ENCODE results near the gene WDR90. TPM values are rescaled to one million over a fixed set of nuclear protein-coding genes. Genes with fewer than 3 reads are reported as not detected.

The WDR90 gene
- total RNA-seq, 1 experiment from 2014 or later: 38.3 TPM

DNA sequence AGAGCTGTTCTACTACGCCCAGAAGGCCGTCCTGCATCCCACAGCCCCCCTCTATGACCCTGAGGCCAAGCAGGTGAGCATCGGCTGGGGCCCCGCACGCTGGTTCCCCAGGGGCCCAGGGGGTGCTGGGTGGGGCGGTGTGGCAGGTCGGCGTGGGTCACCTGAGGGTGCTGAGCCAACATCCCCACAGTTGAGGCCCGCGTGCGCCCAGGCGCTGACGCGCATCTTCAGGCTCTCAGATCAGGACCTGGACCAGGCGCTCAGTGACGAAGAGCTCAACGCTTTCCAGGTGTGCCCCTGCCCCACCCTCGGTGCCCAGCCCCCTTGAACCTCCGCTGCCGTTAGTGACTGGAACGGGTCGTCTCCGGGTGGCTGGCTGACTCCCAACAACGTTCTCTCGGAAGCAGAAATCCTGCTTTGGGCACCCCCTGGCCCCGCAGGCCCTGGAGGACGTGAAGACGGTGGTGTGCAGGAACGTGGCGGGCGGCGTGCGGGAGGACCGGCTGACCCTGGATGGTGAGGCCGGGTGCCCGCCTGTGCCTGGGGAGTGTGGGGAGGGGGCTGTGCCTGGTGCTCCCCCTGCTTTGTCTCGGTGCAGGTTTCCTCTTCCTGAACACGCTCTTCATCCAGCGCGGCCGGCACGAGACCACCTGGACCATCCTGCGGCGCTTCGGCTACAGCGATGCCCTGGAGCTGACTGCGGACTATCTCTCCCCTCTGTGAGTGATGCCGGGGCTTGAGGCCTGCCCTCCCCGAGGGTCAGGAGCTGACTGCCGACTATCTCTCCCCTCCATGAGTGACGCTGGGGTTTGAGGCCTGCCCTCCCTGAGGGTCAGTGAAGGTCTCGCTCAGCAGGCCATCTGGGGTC lies 21.6 kb downstream of the WDR90 start:
- H3K27me3 ChIP-seq (ENCODE audit: control insufficient read depth, insufficient read depth, low read length): no peaks in the 10 kb centered on the region
- H3K4me3 ChIP-seq (ENCODE audit: insufficient read depth, low read depth, low read length): no peak overlapping the region
- no peak for DNase-seq
- peaks cover 17% of the 10 kb centered on the region for H3K36me3 ChIP-seq (replicated peaks; ENCODE audit: control insufficient read depth, insufficient read depth, low read length)

DNA sequence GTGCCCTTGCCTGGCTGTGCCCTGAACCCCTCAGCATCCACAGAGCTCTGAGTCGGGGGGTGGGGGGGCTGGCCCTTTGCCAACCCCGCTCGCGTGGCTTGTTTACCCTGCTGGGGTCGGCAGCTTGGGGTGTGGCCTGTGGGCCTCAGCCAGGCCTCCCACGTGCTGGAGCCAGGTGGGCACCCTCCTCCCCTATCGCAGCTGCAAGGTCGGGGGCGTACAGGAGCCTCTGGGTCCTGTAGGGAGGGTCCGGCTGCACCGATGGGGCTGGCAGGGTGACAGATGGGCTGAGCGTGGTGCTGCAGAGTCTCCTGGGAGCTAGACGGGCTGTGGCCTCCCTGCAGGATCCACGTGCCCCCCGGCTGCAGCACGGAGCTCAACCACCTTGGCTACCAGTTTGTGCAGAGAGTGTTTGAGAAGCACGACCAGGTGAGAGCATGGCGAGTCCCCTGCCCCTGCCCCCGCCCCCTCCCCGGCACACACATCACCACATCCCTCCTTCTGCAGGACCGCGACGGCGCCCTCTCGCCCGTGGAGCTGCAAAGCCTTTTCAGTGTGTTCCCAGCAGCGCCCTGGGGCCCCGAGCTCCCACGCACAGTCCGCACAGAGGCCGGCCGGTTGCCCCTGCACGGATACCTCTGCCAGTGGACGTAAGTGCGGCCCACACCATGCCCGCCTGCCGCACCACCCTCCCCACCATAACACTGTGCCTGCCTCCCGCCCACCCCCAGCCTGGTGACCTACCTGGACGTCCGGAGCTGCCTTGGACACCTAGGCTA lies 22.4 kb downstream of the WDR90 start:
- Histone ChIP-seq H3K36me3 (replicated peaks; ENCODE audit: control insufficient read depth, insufficient read depth, low read length) (peaks cover 17% of the 10 kb centered on the region), H3K4me3 (ENCODE audit: insufficient read depth, low read depth, low read length) (no peak overlapping the region), H3K27me3 (ENCODE audit: control insufficient read depth, insufficient read depth, low read length) (no peaks in the 10 kb centered on the region)
- DNase-seq: no peak

DNA sequence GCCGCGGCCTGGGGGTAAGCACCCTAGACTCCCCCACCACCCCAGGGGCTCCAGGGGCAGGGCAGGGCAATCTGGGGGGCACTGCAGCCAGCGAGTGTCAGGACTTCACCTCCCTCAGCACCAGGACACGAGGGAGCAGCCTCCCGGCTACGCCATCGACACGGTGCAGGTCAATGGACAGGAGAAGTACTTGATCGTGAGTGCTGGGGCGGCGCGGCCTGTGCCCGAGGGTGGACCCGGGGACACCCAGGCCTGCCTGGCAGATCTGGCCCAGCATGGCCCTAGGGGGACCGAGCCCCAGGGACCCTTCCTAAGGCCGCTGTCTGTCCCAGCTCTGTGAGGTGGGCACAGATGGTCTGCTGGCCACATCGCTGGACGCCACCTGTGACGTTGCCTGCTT lies 23.2 kb downstream of the WDR90 start:
- H3K27me3 ChIP-seq (ENCODE audit: control insufficient read depth, insufficient read depth, low read length): no peaks in the 10 kb centered on the region
- no peak overlapping the region for H3K4me3 ChIP-seq (ENCODE audit: insufficient read depth, low read depth, low read length)
- peaks cover 17% of the 10 kb centered on the region for H3K36me3 ChIP-seq (replicated peaks; ENCODE audit: control insufficient read depth, insufficient read depth, low read length)
- no peak for DNase-seq

DNA sequence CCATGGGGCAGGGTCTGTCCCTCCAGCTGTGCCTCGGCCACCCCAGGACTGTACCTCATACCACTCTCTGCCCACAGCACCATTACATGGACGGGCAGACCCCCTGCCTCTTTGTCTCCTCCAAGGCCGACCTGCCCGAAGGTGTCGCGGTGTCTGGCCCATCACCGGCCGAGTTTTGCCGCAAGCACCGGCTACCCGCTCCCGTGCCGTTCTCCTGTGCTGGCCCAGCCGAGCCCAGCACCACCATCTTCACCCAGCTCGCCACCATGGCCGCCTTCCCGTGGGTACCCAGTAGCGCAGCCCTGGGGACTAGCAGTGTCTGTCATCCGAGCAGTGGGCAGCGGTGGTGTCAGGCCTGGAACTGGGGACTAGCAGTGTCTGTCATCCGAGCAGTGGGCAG lies 23.7 kb downstream of the WDR90 start:
- Histone ChIP-seq H3K36me3 (replicated peaks; ENCODE audit: control insufficient read depth, insufficient read depth, low read length) (peaks cover 17% of the 10 kb centered on the region), H3K27me3 (ENCODE audit: control insufficient read depth, insufficient read depth, low read length) (no peaks in the 10 kb centered on the region), H3K4me3 (ENCODE audit: insufficient read depth, low read depth, low read length) (no peak overlapping the region)
- DNase-seq: no peak

DNA sequence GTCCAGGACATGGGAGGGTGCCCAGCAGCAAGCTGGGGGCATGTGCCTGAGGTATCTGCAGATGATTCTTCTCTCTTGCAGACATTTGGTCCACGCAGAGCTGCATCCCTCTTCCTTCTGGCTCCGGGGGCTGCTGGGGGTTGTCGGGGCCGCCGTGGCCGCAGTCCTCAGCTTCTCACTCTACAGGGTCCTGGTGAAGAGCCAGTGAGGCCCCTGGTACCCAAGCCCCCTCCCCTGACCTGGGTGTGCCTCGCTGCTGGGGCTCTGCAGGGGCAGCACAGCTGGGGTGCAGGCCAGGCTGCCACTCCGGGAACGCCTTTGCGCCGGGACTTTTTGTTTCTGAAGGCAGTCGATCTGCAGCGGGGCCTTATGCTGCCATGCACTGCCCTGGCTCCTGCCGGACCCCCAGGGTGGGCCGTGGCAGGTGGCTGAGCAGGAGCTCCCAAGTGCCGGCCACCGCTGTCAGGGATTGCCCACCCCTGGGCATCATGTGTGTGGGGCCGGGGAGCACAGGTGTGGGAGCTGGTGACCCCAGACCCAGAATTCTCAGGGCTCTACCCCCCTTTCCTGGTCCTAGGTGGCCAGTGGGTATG lies 24.3 kb downstream of the WDR90 start:
- H3K27me3 ChIP-seq (ENCODE audit: control insufficient read depth, insufficient read depth, low read length): no peaks in the 10 kb centered on the region
- no peak for DNase-seq
- no peak overlapping the region for H3K4me3 ChIP-seq (ENCODE audit: insufficient read depth, low read depth, low read length)
- H3K36me3 ChIP-seq (replicated peaks; ENCODE audit: control insufficient read depth, insufficient read depth, low read length): peaks cover 17% of the 10 kb centered on the region

DNA sequence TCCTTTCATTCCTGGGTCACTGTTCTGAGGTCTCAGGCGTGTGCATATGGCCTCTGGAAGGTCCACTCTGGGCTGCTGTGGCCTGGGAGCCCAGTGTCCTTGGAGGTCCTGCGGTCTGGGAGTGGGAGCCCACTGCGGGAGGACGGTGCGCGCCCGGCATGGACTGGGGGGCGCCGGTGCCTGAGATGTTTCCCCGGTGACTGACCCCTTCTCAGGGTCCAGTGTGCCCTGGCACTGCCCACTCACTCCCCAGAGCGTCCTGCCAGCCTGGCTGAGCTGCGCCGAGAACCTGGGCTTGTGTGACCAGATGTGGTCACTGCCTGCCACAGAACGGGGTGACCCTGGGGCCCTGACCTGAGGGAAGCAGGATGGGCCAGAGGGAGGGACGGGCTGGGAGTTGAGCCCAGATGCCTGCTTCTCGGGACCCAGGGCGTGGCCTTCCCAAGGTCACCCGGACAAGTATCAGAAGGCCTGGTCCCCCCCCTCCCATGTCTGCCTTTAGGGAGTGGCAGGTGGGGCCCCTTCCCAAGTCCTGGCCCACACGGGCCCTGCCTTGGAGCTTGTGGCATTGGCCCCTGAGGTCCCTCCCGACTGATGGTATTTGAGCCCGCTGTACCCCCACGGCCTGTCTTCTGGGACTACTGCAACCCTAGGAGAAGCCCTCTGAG lies 25.2 kb downstream of the WDR90 start:
- peaks cover 14% of the 10 kb centered on the region for H3K36me3 ChIP-seq (replicated peaks; ENCODE audit: control insufficient read depth, insufficient read depth, low read length)
- DNase-seq: peak; percentile 69
- no peaks in the 10 kb centered on the region for H3K27me3 ChIP-seq (ENCODE audit: control insufficient read depth, insufficient read depth, low read length)
- no peak overlapping the region for H3K4me3 ChIP-seq (ENCODE audit: insufficient read depth, low read depth, low read length)

DNA sequence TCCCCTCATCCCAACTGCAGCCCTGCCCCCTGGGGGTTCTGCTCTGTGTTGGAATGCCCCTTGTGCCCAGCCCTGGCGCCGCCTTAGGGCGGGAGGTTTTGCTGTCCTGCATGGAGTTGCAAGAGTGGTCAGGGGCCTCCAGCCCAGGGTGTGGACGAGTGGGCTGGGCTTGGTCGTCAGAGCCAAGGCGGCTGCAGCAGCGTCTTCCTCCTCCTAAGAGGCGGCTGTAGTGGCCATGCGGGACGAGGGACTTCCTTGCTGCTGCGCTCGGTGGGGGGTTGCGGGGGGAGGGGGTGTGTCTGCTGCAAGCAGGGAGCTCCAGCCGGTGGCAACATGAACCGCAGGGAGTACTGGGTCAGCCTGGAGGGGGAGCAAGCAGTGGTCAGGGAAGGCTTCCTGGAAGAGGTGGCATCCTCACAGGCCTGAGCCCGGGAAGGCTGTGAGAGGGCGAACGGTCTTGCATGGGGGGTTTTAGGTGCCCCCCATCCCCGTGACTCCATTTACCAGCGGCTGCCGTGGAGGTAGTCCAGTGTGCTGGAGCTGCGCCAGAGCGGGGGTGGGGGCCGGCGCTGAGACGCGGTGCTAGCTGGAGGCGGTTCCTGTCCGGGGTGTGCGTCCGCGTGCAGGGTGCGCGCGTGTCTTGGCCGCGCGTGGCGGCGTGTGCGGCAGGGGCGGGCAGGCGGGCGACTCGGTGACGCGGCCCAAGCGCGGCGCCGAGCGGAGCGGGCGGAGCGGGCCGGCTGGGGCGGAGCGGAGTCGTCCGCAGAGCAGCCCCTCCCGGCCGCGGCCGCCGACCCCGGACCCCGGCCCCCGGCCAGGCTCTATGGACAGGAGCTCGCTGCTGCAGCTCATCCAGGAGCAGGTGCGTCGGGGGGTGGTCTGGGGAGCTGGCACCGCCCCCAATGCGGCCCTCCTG lies 26.1 kb downstream of the WDR90 start, which contains the start of gene RHBDL1:
TSS of gene RHBDL1 (plus strand) at position 704 of the 916 bp plus-strand sequence. CDS start at position 824, 120 bp downstream.
- DNase-seq: peak; percentile 92
- peaks cover 9% of the 10 kb centered on the region for H3K36me3 ChIP-seq (replicated peaks; ENCODE audit: control insufficient read depth, insufficient read depth, low read length)
- peak within 1 kb of the TSS; percentile 47 for H3K4me3 ChIP-seq (ENCODE audit: insufficient read depth, low read depth, low read length)
- no peaks in the 10 kb centered on the region for H3K27me3 ChIP-seq (ENCODE audit: control insufficient read depth, insufficient read depth, low read length)

DNA sequence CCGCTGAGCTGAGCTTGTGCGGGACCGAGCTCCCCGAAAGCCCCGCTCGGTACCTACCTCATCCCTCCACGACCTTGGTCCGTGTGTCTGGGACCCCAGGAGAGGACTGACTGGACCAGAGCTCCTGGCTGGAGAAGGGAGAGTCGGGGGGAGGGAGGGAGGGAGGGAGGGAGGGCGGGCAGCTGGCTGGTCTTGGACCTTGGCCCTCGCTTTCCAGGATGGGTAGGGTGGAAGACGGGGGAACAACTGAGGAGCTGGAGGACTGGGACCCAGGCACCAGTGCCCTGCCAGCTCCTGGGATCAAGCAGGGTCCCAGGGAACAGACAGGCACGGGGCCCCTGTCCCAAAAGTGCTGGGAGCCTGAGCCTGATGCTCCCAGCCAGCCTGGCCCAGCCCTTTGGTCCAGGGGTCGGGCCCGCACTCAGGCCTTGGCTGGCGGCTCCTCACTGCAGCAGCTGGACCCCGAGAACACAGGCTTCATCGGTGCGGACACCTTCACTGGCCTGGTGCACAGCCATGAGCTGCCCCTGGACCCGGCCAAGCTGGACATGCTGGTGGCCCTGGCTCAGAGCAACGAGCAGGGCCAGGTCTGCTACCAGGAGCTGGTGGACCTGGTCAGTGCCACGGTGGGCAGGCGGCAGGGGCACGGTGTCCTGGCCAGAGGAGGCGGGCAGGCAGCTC lies 26.9 kb downstream of the WDR90 start:
- H3K27me3 ChIP-seq (ENCODE audit: control insufficient read depth, insufficient read depth, low read length): no peaks in the 10 kb centered on the region
- H3K36me3 ChIP-seq (replicated peaks; ENCODE audit: control insufficient read depth, insufficient read depth, low read length): peaks cover 6% of the 10 kb centered on the region
- H3K4me3 ChIP-seq (ENCODE audit: insufficient read depth, low read depth, low read length): peak overlapping the region; percentile 47; the same call in 1 of the 2 replicates
- DNase-seq: no peak

DNA sequence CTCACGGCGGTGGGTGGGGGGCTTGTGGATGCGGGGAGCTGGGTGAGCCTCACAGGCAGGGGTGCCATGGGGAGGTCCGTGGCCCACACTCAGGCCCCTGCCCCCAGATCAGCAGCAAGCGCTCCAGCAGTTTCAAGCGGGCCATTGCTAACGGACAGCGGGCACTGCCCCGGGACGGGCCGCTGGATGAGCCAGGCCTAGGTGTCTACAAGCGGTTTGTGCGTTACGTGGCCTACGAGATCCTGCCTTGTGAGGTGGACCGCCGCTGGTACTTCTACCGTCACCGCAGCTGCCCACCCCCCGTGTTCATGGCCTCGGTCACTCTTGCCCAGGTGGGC lies 27.4 kb downstream of the WDR90 start:
- H3K4me3 ChIP-seq (ENCODE audit: insufficient read depth, low read depth, low read length): no peak overlapping the region
- no peaks in the 10 kb centered on the region for H3K27me3 ChIP-seq (ENCODE audit: control insufficient read depth, insufficient read depth, low read length)
- peaks cover 5% of the 10 kb centered on the region for H3K36me3 ChIP-seq (replicated peaks; ENCODE audit: control insufficient read depth, insufficient read depth, low read length)
- DNase-seq: no peak

DNA sequence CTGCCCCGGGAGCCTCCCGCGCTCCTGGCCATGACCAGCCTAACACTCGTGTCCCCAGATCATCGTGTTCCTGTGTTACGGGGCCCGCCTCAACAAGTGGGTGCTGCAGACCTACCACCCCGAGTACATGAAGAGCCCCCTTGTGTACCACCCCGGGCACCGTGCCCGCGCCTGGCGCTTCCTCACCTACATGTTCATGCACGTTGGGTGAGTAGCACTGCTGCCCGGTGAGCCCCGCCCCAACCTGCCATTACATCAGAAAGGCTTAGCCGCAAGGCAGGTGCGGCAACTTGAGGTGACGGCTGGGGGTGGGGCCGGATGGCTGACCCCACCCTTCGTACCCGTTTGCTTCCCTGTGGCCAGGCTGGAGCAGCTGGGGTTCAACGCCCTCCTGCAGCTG lies 27.7 kb downstream of the WDR90 start:
- Histone ChIP-seq H3K4me3 (ENCODE audit: insufficient read depth, low read depth, low read length) (no peak overlapping the region), H3K27me3 (ENCODE audit: control insufficient read depth, insufficient read depth, low read length) (no peaks in the 10 kb centered on the region), H3K36me3 (replicated peaks; ENCODE audit: control insufficient read depth, insufficient read depth, low read length) (peaks cover 7% of the 10 kb centered on the region)
- peak; percentile 76 for DNase-seq

DNA sequence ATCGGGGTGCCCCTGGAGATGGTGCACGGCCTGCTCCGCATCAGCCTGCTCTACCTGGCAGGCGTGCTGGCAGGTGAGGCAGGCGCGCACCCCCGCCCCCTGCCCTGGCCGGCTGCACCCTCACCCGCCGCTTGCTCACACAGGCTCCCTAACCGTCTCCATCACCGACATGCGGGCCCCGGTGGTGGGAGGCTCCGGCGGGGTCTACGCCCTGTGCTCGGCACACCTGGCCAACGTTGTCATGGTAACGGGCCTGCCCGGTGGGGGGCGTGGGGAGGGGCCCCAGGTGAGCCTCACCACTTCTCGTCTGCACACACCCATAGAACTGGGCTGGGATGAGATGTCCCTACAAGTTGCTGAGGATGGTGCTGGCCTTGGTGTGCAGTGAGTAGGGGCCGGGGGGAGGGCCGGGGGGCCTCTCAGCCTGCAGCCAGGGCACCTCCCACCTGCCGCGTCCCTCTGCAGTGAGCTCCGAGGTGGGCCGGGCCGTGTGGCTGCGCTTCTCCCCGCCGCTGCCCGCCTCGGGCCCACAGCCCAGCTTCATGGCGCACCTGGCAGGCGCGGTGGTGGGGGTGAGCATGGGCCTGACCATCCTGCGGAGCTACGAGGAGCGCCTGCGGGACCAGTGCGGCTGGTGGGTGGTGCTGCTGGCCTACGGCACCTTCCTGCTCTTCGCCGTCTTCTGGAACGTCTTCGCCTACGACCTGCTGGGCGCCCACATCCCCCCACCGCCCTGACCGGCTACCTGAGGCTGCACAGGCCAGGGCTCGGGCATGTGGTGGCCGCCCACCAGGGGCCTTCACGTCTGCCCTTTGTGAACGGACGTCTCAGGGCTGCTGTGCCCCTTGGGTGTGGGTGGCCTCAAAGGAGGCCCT lies 28.4 kb downstream of the WDR90 start:
- peak; percentile 89 for DNase-seq
- no peak overlapping the region for H3K4me3 ChIP-seq (ENCODE audit: insufficient read depth, low read depth, low read length)
- H3K27me3 ChIP-seq (ENCODE audit: control insufficient read depth, insufficient read depth, low read length): no peaks in the 10 kb centered on the region
- H3K36me3 ChIP-seq (replicated peaks; ENCODE audit: control insufficient read depth, insufficient read depth, low read length): peaks cover 13% of the 10 kb centered on the region

DNA sequence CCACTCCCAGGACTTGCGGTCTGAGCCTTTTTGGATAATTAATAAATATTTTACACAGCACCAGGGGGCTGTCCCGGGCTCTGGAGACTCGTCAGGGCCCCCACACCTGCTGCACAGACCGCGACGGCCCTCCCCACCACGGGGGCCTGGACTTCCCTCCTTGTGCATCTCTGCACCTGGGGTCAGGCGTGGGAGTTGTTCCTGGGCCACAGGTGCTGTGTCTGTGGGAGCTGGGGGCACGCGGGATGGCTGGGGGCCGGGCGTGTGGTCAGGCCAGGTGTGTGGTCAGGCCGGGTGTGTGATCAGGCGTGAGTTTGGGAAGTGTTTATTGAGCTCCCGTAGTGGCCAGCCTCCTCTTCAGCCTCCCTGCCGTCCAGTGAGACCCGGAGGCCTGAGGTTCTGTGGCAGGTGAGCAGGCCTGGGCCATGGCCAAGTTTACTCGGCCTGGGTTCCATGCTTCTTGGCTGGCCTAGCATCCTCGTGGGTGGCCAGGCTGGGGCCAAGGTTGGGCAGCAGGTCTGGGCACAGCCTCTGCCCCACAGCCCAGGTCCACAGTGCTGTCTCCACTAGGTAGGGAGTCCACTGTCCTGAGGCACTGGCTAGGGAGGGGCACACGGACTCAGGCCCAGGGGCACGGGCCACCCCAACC lies 29.2 kb downstream of the WDR90 start:
- H3K4me3 ChIP-seq (ENCODE audit: insufficient read depth, low read depth, low read length): no peak overlapping the region
- H3K27me3 ChIP-seq (ENCODE audit: control insufficient read depth, insufficient read depth, low read length): no peaks in the 10 kb centered on the region
- H3K36me3 ChIP-seq (replicated peaks; ENCODE audit: control insufficient read depth, insufficient read depth, low read length): peaks cover 11% of the 10 kb centered on the region
- DNase-seq: no peak
